ENCODE results near the gene MGAT5.
"Not testable (repeated sequence)": the region's sequence is repeated elsewhere in the genome, so short reads cannot be mapped to it uniquely, and the experiment has no call there.

Gene MGAT5

DNA sequence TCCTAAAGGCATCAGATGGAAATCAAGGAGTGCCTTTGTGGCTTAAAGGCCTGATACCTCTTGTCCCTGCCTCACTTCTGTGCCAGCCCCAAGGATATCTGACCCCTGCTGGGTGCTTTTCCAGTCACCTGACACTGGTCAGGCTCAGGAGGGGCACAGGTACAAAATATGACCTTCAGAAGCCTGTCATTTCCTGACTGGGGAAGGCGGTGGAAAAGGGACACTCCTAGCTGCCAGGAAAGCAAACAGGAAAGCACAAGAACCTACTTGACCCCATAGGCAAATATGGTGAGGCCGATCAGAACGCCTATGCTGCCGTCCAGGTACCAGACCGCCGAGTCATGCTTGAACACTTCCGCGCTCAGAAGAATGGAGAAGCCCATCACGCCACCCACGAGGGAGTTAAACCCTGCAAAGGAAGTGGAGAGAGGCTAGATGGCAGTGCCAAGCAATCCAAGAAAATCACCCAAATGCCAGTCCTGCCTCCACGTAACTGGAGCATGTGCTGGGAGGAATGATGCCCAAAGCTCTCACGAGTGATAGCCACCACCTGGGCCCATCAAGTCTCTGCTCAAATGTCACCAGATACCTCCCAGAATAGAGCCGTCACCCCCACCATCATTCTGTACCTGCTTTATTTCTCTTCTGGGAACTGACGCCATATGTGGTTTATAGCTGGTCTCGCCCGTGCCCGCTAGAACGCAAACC lies 204.0 kb downstream of the MGAT5 start:
- DNase-seq, result no peak

DNA sequence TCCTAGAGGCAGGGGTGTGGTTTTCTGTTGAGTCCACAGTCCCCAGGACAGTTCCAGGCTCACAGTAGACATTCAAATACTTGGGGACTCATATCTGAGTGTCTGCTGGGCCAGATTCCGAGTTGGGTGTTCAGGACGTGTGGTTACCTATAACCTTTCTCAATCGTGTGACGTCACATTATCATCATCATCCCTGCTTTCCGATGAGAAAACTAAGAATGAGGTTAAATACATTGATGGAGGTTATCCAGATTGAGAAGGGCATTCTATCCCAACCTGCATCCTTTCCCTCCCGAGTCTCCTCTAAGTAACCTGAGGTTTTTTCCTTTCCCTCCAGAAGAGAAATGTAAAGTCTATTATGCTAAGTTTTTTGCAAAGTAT lies 204.6 kb downstream of the MGAT5 start:
- DNase-seq, result no peak

DNA sequence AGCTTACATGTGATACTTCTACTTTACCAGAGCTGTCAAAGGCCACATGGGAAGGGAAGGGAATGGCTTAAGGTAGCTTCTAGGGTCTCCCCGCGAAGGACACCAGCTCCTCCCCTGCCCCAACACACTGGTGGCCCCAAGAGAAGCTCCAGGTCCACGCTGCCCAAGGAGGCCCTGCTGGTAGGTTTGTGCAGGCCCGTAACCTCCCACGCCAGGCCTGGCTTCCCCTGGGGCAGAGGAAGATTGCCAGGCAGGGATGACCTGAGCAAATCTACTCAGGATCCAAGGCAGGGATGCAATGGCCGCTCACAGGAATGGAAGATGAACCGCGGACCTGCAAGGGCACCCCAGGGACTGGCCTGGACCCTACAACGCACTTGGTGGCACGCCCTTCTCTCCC lies 205.1 kb downstream of the MGAT5 start:
- no peak for DNase-seq

- no peak for DNase-seq
These were observed 206.0 kb downstream of the MGAT5 start for GRCh38 chr2:134459706-134460406.

DNA sequence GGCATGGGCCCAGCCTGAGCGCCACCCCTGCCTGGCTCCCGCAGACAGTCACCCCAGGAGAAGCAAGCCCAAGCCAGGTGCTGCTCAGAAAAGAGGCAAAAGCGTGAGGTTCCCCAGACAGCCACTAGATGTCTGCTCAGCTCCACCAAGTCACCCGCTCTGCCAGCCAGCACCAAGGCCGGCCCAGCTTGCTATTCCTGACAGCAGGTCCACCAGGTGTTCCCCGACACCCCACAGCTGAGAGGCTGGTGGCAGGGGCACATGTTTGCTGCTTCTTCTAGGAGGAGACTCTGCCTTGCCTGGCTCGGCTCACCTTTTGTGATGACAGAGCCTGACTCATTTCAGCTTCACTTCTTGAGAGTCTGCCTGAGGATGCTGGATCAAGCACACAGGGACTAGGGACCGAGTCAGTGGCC lies 206.7 kb downstream of the MGAT5 start:
- DNase-seq, result peak in 1 of 2 donors; percentile 21

GRCh38 chr2:134461511-134461910 lies 207.6 kb downstream of the MGAT5 start:
- no peak for DNase-seq

DNA sequence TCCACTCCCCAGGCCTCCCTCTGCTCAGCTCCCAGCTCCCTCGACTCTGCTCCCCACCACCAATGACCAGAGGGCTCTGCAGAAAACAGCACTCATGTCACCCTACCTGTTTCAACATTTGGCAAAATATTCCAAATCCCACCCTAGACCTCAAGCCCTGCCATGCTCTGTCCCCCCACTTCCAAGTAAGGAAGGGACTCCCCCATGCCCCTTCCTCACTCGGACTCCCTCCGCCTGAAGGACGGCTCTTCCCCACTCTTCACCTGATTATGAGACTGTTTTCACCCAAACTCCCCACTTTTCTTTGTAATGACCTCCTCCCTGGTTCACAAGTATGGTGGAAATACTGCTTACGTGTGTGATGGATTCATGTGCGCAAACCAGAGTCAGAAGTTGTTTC lies 208.4 kb downstream of the MGAT5 start:
- DNase-seq, result no peak

- DNase-seq, result no peak
These were observed 209.2 kb downstream of the MGAT5 start for GRCh38 chr2:134462791-134463698.

- no peak for DNase-seq
These were observed 209.8 kb downstream of the MGAT5 start for GRCh38 chr2:134463699-134464022.

DNA sequence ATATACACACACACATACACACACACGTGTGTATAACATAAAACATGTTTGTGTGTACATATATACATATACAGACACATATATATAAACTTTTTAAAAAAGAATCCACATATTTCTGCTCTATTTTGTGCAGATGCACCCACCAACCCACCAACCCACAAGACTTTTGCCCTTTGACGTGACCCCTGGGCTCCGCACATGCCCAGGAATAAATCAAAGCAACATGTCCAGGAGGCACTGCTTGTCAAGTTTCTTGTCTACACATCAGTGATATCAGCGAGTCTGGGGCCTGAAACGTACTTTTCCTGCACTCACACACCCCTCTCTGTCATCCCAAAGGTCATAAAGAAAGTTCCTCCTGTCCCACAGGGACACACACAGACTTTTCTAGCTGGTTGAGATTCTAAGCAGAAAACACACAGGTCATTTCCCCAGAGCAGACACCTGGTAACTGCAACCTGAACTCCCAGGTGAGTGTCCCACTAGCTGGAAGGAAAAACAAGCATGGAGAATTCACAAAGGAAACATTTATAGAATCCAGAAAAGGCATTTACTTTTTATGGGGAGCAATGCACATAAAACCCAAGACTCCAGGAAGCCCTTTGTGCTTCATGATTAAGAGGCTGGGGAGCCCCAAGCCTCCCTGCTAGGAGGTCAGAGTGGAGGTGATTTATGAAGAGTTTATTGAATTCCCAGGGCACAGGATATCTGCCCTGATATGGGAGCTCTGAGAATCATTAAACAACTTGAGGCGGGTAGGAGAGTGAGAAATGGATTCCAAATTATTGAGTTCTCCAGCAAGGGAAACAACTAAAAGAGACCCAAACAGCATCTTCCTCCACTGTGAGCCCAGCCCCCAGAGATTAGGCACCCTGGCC lies 211.6 kb downstream of the MGAT5 start:
- no peak for DNase-seq

GRCh38 chr2:134466141-134466540 lies 212.3 kb downstream of the MGAT5 start:
- DNase-seq, result peak in 1 of 2 donors; percentile 9

DNA sequence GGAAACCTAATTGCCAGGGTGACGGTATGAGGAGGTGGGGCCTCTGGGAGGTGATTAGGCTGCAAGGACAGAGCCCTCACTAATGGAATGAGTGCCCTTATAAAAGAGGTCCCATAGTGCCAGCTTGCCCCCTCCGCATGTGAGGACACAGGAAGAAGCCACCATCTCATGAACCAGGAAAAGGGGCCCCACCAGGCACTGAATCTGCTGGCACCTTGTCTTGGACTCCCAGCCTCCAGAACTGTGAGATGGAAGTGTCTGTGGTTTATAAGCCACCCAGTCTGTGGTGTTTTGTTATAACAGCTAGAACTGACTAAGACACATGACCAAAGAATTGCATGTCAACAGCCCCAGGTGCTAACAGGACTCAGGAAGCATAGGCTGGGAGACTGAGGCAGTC lies 214.3 kb downstream of the MGAT5 start:
- no peak for DNase-seq

GRCh38 chr2:134468776-134469175 lies 214.9 kb downstream of the MGAT5 start:
- DNase-seq, result no peak

DNA sequence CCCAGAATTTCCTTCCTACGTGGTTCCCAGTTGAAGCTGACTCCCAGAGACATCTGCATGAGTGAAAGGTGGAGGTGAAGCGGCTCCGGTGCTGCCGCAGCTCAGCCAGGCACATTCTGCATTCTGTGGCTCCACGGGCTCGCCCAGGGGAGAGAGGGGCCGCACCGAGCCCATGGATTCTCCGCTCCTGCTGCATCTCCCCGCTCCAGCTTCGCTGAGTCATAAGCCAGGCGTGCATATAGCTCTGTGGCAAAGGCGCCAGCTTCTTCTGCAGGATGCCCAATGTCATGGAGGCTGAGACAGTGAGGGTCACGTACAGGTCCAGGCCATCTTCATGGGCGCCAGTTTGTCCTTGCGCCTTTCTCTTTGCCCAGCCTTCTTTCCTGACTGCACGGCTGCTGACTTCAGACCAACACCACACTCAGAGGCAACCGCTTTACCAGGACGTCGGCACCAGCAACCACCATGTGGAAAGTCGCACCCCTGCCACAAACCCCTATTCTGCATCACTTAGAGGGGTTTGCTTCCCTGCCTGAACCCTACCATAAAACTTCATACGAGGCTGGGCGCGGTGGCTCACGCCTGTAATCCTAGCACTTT lies 215.7 kb downstream of the MGAT5 start:
- DNase-seq, result no peak

- DNase-seq, result no peak
These were observed 216.8 kb downstream of the MGAT5 start for GRCh38 chr2:134470561-134471168.

- not testable (repeated sequence) for DNase-seq
These were observed 223.1 kb downstream of the MGAT5 start for GRCh38 chr2:134476982-134477381.

DNA sequence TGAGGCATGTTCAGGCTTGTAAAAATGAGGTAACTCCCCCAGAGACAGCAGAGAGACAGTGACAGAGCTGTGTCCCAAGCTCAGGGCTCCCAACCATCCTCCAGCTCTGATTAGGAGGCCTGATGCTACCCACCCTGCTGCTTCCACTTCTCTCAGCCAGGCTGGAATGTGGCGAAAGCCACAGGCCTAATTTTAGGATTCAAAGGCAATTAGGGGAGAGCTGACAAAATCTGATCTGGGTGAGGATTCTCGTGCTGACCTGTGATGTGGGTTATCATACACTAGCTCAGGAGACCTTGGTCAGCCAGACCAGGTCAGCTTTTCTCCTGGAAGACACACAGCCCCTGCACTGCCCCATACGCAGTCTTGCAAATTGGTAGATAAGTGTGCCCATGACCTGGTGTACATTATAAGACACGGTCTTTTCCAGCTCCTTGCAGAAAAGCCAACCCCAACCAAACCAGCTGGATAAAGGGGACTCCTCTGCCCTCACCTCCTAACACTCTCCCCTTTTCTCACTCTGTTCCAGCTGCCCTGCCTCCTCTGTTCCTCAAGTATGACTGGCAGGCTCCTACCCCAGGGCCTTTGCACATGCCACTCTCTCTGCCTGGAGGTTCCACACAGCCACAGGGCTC lies 225.9 kb downstream of the MGAT5 start:
- DNase-seq, result no peak

DNA sequence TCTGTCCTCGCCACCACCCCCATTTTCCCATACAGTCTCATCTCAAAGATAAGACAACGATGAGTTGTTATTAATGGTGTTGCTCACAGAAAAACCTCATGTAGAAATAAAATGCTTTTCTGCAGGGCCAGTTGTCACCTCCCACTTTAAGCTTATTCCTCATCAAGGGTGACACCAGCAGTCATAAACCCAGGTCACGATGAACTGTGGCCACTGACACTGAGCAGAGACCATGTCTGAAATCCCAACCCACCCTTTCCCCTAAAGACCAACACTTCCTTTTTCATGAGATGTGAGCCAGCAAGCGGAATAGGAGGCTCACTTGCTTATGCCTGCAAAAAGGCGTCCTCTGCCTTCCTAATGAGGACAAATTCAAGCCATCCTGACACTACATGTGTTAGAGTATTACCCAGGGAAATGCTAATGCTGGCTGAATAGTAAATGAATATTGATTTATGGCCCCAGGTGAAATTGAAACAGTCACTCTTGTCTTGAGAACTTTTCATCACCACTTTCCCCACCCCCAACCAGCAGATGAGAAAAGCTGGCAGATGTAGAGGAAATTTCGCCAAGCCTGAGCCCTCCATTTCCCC lies 228.4 kb downstream of the MGAT5 start:
- DNase-seq, result no peak

DNA sequence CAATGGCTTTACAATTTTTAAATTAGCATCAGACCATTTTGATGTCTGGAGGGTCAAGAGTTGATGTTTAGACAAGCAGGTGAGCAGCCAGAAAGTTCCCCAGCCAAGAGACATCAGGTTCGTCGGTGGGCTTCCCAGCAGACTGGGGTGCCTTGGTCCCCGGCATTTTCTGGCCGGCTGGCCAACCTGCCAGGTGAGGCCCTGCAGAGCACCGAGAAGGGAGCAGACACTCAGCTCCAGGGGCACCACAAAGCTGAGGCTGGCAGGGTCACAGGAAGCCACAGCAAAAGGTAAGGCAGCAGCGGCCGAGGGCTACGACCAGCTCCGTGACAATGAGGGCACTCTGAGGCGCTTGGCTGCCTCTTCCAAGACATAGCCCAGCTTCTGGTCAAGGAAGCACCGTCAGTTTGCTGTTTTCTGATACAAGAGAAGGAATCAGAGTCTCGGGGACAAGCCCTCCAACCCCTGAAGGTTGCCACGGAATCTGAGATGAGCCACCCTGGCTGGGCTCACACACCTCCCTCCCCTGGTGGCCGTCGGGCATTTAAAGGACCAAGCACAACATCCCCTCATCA lies 229.0 kb downstream of the MGAT5 start:
- no peak for DNase-seq

- DNase-seq, result no peak
These were observed 236.0 kb downstream of the MGAT5 start for GRCh38 chr2:134489732-134490384.
